Ectodermal cell (in vitro differentiated cells): ENCODE measurements around the gene TRIP13.
"Not testable (repeated sequence)": the region's sequence is repeated elsewhere in the genome, so short reads cannot be mapped to it uniquely, and the experiment has no call there.

ENCODE experiments used
- H3K27ac ChIP-seq: 2 replicates; pipeline ENCODE4 v1.7.0; 2013; ENCODE audit warnings: mild to moderate bottlenecking, low read depth, low read length; ENCODE audit not compliant: insufficient read depth, poor library complexity, severe bottlenecking
- H3K27me3 ChIP-seq: 2 replicates; pipeline ENCODE4 v1.7.0; 2013; ENCODE audit warnings: mild to moderate bottlenecking, low read length; ENCODE audit not compliant: insufficient read depth, control insufficient read depth, poor library complexity, severe bottlenecking
- H3K36me3 ChIP-seq: one replicate; pipeline ENCODE4 v1.7.0; 2013; ENCODE audit warnings: low read length; ENCODE audit not compliant: control insufficient read depth, insufficient read depth
- H3K4me1 ChIP-seq: one replicate; pipeline ENCODE4 v1.7.0; 2013; ENCODE audit warnings: low read length; ENCODE audit not compliant: control insufficient read depth, insufficient read depth
- H3K4me3 ChIP-seq: 2 replicates; pipeline ENCODE4 v1.7.0; 2013; ENCODE audit warnings: low read depth, low read length, control low read depth; ENCODE audit not compliant: insufficient read depth
- H3K9me3 ChIP-seq: 2 replicates; pipeline ENCODE4 v1.7.0; 2013; ENCODE audit warnings: mild to moderate bottlenecking, low read length, moderate library complexity; ENCODE audit not compliant: control insufficient read depth
- WGBS, 2 experiments: methylation state at CpG; one replicate each; pipeline ENCODE4 v1.1.7; 2013; ENCODE audit warnings: missing lambda C conversion rate in 2 of 2; 5-methylcytosine and 5-hydroxymethylcytosine counted together

TRIP13 gene

GRCh38 chr5:872301-872700 is 20.4 kb upstream of the TRIP13 start:
- Histone ChIP-seq H3K36me3 (peaks cover 57% of the 10 kb centered on the region), H3K4me1 (no peaks in the 10 kb centered on the region), H3K27ac (no peak overlapping the region), H3K9me3 (no peaks in the 10 kb centered on the region), H3K4me3 (no peak overlapping the region), H3K27me3 (no peaks in the 10 kb centered on the region)
- 95 to 96% methylated on average over 10 of the region's 10 CpGs for WGBS, 2 experiments

- Histone ChIP-seq H3K27me3 (no peaks in the 10 kb centered on the region), H3K4me3 (no peak overlapping the region), H3K4me1 (no peaks in the 10 kb centered on the region), H3K9me3 (no peaks in the 10 kb centered on the region), H3K27ac (no peak overlapping the region), H3K36me3 (peaks cover 59% of the 10 kb centered on the region)
- WGBS, 2 experiments, result 93 to 94% methylated on average over 8 of the region's 8 CpGs
These were observed 19.4 kb upstream of the TRIP13 start for GRCh38 chr5:873328-873727.

GRCh38 chr5:875931-876330 is 16.8 kb upstream of the TRIP13 start:
- Histone ChIP-seq H3K36me3 (peaks cover 41% of the 10 kb centered on the region), H3K4me3 (no peak overlapping the region), H3K4me1 (no peaks in the 10 kb centered on the region), H3K9me3 (no peaks in the 10 kb centered on the region), H3K27me3 (no peaks in the 10 kb centered on the region), H3K27ac (no peak overlapping the region)
- 96 to 97% methylated on average over 24 of the region's 24 CpGs for WGBS, 2 experiments

- no peak overlapping the region for H3K4me3 ChIP-seq
- no peaks in the 10 kb centered on the region for H3K27me3 ChIP-seq
- H3K27ac ChIP-seq, result no peak overlapping the region
- H3K9me3 ChIP-seq, result no peaks in the 10 kb centered on the region
- WGBS, 2 experiments, result 96% methylated on average over 28 of the region's 28 CpGs
- no peaks in the 10 kb centered on the region for H3K4me1 ChIP-seq
- peaks cover 42% of the 10 kb centered on the region for H3K36me3 ChIP-seq
These were observed 16.0 kb upstream of the TRIP13 start for GRCh38 chr5:876398-877365.

- no peaks in the 10 kb centered on the region for H3K9me3 ChIP-seq
- 96 to 97% methylated on average over 15 of the region's 15 CpGs for WGBS, 2 experiments
- H3K4me1 ChIP-seq, result no peaks in the 10 kb centered on the region
- no peak overlapping the region for H3K4me3 ChIP-seq
- peaks cover 45% of the 10 kb centered on the region for H3K36me3 ChIP-seq
- H3K27ac ChIP-seq, result no peak overlapping the region
- H3K27me3 ChIP-seq, result no peaks in the 10 kb centered on the region
These were observed 14.6 kb upstream of the TRIP13 start for GRCh38 chr5:878125-878524.

- not testable (repeated sequence) for H3K4me1 ChIP-seq, H3K4me3 ChIP-seq, H3K27ac ChIP-seq, H3K27me3 ChIP-seq, H3K9me3 ChIP-seq
- peaks cover 50% of the 10 kb centered on the region for H3K36me3 ChIP-seq
- no CpG with 5 or more reads among the region's 8 CpGs for WGBS, 2 experiments
These were observed 14.0 kb upstream of the TRIP13 start for GRCh38 chr5:878677-879076.

DNA sequence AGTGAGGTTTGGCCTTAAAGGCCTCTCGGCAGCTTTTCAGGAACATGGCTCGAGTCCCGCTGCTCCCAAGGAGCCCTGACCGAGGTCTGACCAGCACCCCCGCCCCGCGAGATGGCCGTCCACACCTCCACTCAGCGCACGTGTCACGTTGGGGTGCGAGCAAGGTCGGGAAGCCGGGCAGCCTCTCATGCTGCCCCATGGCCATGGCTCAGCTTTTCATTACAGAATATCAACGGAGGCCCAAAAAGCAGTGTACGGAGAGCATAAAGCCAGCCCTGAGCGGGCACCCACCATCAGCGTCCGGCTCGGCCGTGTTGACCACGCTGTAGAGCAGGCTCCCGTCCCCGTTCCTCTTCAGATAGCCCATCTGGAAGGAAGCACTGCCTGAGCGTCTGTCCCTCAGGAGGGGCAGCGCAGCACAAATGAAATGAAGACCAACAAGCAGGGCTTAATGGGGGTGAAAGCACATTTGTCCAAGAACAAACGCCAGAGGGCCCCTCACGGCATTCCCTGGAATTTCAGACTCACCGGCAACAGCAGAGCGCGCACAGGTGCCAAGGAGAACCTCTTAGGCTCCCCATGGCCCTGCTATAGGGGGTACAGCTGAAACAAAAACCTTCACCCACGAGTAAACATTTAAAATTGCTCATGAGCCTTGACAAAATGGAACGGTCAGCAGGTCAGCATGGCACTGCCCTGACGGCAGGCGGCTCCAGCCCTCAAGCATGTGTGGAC is 11.7 kb upstream of the TRIP13 start:
- WGBS, 2 experiments, result 96 to 97% methylated on average over 35 of the region's 35 CpGs
- no peak overlapping the region for H3K27ac ChIP-seq
- no peaks in the 10 kb centered on the region for H3K9me3 ChIP-seq
- H3K27me3 ChIP-seq, result no peaks in the 10 kb centered on the region
- no peaks in the 10 kb centered on the region for H3K4me1 ChIP-seq
- H3K4me3 ChIP-seq, result no peak overlapping the region
- H3K36me3 ChIP-seq, result peaks cover 64% of the 10 kb centered on the region

DNA sequence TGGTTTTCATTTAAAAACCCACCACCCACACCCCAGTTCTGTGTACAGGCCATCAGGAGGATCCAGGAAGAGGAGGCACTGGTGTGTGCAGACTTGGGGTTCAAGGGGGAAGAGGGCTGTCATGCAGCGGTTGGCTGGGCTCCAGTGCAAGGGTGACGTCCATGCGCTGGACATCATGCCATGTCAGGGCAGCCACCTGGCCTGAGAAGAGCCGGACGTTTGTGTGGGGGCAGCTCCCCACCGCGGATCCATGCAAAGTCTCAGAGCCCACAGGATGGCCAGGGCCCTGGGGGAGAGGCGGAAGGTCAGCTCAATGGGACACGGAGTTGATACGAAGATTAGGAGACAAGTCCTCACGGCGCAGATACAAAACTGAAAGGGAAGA is 11.1 kb upstream of the TRIP13 start:
- H3K36me3 ChIP-seq, result peaks cover 68% of the 10 kb centered on the region
- no peaks in the 10 kb centered on the region for H3K27me3 ChIP-seq
- H3K9me3 ChIP-seq, result no peaks in the 10 kb centered on the region
- H3K27ac ChIP-seq, result no peak overlapping the region
- 97% methylated on average over 12 of the region's 12 CpGs for WGBS, 2 experiments
- no peak overlapping the region for H3K4me3 ChIP-seq
- no peaks in the 10 kb centered on the region for H3K4me1 ChIP-seq

DNA sequence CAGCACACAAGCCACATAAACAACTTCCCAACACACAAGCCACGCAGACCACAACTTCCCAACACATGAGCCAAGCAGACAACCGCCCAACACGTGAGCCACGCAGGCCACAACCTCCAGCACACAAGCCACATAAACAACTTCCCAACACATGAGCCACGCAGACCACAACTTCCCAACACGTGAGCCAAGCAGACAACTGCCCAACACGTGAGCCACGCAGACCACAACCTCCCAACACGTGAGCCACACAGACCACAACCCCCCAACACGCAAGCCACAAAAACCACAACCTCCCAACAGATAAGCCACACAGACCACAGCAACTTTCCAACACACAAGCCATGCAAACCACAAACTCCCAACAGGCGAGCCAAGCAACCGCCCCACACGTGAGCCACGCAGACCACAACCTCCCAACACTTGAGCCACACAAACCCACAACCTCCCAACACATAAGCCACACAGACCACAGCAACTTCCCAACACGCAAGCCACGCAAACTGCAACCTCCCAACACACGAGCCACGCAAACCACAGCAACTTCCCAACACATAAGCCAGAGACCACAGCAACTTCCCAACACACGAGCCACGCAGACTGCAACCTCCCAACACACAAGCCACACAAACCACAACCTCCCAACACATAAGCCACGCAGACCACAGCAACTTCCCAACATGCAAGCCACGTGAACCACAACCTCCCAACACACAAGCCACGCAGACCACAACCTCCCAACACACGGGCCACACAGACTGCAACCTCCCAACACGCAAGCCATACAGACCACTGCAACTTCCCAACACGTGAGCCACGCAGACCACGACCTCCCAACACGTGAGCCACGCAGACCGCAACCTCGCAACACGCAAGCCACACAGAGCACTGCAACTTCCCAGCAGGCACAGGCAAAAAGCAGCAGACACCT is 10.2 kb upstream of the TRIP13 start:
- H3K9me3 ChIP-seq, result no peaks in the 10 kb centered on the region
- no peak overlapping the region for H3K4me3 ChIP-seq
- H3K36me3 ChIP-seq, result peaks cover 68% of the 10 kb centered on the region
- 92 to 95% methylated on average over 33 of the region's 33 CpGs for WGBS, 2 experiments
- no peaks in the 10 kb centered on the region for H3K27me3 ChIP-seq
- H3K27ac ChIP-seq, result no peak overlapping the region
- H3K4me1 ChIP-seq, result no peaks in the 10 kb centered on the region
